Thymus (tissue), 11 donors: ENCODE measurements around the gene RGS9. TPM values are rescaled to one million over a fixed set of nuclear protein-coding genes. Genes with fewer than 3 reads are reported as not detected.
"Not testable (repeated sequence)": the region's sequence is repeated elsewhere in the genome, so short reads cannot be mapped to it uniquely, and the experiment has no call there.

Source experiments
- DNase-seq, 9 donors: peaks; one replicate each; pipeline ENCODE4 v3.0.0-alpha.2; 2013; ENCODE audit warnings: low spot score in 9 of 9, low read depth in 6 of 9, missing footprints in 1 of 9
- H3K27ac ChIP-seq, 2 donors: one replicate each; pipeline ENCODE4 v1.5.1; 2013; ENCODE audit warnings: control low read depth in 1 of 2, low read depth in 1 of 2, low read length in 1 of 2, mild to moderate bottlenecking in 1 of 2, moderate library complexity in 1 of 2
- H3K27me3 ChIP-seq, 2 donors: one replicate each; pipeline ENCODE4 v1.5.1; 2013; ENCODE audit warnings: low read length in 1 of 2; ENCODE audit not compliant: control insufficient read depth in 2 of 2, insufficient read depth in 1 of 2
- H3K36me3 ChIP-seq, 2 donors: one replicate each; pipeline ENCODE4 v1.5.1; 2013; ENCODE audit warnings: low read length in 1 of 2, mild to moderate bottlenecking in 1 of 2, moderate library complexity in 1 of 2; ENCODE audit not compliant: control insufficient read depth in 2 of 2, insufficient read depth in 2 of 2
- H3K4me1 ChIP-seq, 2 donors: one replicate each; pipeline ENCODE4 v1.5.1; 2013; ENCODE audit warnings: low read length in 2 of 2; ENCODE audit not compliant: control insufficient read depth in 2 of 2, insufficient read depth in 2 of 2
- H3K4me3 ChIP-seq, 2 donors: one replicate each; pipeline ENCODE4 v1.5.1; 2013; ENCODE audit warnings: low read length in 2 of 2, control low read depth in 1 of 2, mild to moderate bottlenecking in 1 of 2
- H3K9me3 ChIP-seq, 2 donors: one replicate each; pipeline ENCODE4 v1.5.1; 2013; ENCODE audit warnings: low read length in 1 of 2, mild to moderate bottlenecking in 1 of 2; ENCODE audit not compliant: control insufficient read depth in 2 of 2, insufficient read depth in 1 of 2
- WGBS: extraction: QIAGEN DNeasy Blood & Tissue Kit; methylation state at CpG from one replicate; pipeline ENCODE4 v1.1.7; 2013; 5-methylcytosine and 5-hydroxymethylcytosine counted together
- polyA plus RNA-seq: library from polyadenylated mRNA; stranded (reverse); fragments of 200-250 nt; gene quantifications from one replicate; pipeline ENCODE4 v1.2.3, GENCODE V29; 2013
- total RNA-seq: library from RNA; stranded (reverse); fragments of 120-200 nt; gene quantifications from one replicate; pipeline ENCODE4 v1.2.4, GENCODE V29; 2013
- donor health status: healthy.

Gene RGS9
- total and polyA plus RNA-seq, 2 donors: 1.9 to 2.6 TPM

GRCh38 chr17:65173284-65173793 lies 36.2 kb downstream of the RGS9 start:
- no peaks in the 10 kb centered on the region for H3K36me3 ChIP-seq
- peak overlapping the region; percentile 74 to 86 for H3K27ac ChIP-seq
- peaks cover 9 to 47% of the 10 kb centered on the region in 2 donors for H3K4me1 ChIP-seq
- no peaks in the 10 kb centered on the region for H3K27me3 ChIP-seq
- no peaks in the 10 kb centered on the region for H3K9me3 ChIP-seq
- DNase-seq: peak; percentile 61 to 92 (median 78)
- H3K4me3 ChIP-seq: no peak overlapping the region
- WGBS: 12% methylated on average over 12 of the region's 12 CpGs

DNA sequence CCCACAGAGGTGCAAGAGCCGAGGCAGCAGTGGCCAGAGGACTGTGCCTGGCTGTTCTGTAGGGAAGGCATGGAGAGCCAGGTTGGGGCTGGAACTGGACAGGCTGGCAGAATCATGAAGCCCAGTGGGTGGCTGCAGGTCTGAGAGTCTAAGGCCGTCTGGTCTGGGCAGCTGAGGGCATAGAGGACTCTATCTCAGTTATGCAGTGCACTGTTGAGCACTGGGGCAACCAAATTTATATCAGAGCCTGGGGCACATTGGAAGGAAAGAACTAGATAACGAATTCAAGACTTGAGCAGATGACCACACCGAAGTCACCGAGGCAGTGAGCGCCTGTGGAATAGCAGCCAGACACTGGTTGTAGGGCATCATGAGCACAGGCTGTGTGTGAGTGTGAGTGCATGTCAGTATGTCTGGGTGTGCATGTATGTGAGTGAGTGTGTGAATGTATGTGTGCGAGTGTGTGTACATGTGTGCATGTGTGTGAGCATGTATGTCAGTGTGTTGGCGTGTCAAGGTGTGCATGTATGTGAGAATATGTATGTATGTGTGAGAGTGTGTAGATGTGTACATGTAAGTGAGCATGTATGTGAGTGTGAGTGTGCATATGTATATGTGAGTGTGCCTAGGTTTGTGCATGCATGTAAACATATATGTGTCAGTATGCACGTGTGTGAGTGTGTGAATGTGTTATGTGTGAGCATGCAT lies 37.0 kb downstream of the RGS9 start:
- Histone ChIP-seq H3K36me3 (no peaks in the 10 kb centered on the region), H3K27ac (peak overlapping the region; percentile 74 to 86), H3K4me3 (no peak overlapping the region), H3K4me1 (peaks cover 9 to 52% of the 10 kb centered on the region in 2 donors), H3K27me3 (no peaks in the 10 kb centered on the region), H3K9me3 (no peaks in the 10 kb centered on the region)
- 99% methylated on average over 9 of the region's 9 CpGs for WGBS
- DNase-seq: no peak

GRCh38 chr17:65174974-65175373 lies 37.8 kb downstream of the RGS9 start:
- Histone ChIP-seq H3K9me3 (no peaks in the 10 kb centered on the region), H3K36me3 (no peaks in the 10 kb centered on the region), H3K4me3 (no peak overlapping the region), H3K27me3 (no peaks in the 10 kb centered on the region), H3K4me1 (peaks cover 9 to 61% of the 10 kb centered on the region in 2 donors), H3K27ac (no peak overlapping the region)
- DNase-seq: no peak
- 96% methylated on average over 2 of the region's 2 CpGs for WGBS

DNA sequence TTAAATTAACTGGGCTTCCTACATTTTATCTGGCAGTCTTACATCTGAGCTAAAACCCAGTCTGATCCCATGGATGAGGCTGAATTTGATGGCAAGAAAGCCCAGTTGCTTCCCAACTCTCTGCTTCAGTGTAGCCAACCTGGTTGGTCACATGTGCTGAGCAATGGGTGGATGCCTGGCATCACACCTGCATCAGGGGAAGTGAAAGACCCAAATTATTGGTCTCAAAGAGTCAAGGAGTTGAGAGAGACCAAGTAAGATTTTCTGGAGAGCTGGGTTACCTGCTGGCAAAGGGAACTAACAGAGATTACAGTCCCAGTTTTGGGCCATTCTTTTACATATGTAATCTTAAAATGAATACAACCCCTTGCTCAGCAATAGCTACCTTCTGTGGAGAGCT lies 38.8 kb downstream of the RGS9 start:
- no peak for DNase-seq
- Histone ChIP-seq H3K4me1 (peaks cover 9 to 59% of the 10 kb centered on the region in 2 donors), H3K36me3 (no peaks in the 10 kb centered on the region), H3K27ac (no peak overlapping the region), H3K9me3 (no peaks in the 10 kb centered on the region), H3K4me3 (no peak overlapping the region), H3K27me3 (no peaks in the 10 kb centered on the region)

DNA sequence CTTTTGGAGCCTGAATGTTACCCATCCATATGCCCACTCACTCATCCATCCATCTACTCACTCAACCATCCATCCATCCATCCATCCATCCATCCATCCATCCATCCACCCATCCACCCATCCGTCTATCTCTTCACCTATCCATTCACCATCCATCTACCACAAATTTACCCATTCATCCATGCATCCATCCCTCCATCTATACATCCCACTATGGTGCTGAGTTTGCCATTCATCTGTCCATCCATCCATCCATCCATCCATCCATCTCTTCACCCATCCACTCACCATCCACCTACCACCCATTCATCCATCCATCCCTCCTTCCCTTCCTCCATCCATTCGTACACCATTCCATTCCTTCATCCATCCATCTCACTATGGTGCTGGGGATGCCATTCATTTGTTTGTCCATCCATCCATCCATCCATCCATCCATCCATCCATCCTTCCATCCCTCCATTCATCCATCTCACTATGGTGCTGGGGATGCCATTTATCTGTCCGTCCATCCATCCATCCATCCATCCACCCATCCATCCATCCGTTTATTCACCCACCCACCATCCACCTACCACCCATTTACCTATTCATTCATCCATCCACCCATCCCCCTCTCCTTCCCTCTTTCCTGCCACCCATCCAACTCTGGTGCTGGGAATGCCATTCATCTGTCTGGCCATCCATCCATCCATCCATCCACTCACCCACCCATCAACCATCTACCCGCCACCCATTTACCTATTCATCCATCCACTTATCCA lies 39.7 kb downstream of the RGS9 start:
- no peak overlapping the region for H3K4me3 ChIP-seq
- no peaks in the 10 kb centered on the region for H3K36me3 ChIP-seq
- peaks cover 10 to 57% of the 10 kb centered on the region in 2 donors for H3K4me1 ChIP-seq
- no peaks in the 10 kb centered on the region for H3K9me3 ChIP-seq
- 97% methylated on average over 5 of the region's 5 CpGs for WGBS
- no peak for DNase-seq
- H3K27ac ChIP-seq: no peak overlapping the region
- H3K27me3 ChIP-seq: no peaks in the 10 kb centered on the region

DNA sequence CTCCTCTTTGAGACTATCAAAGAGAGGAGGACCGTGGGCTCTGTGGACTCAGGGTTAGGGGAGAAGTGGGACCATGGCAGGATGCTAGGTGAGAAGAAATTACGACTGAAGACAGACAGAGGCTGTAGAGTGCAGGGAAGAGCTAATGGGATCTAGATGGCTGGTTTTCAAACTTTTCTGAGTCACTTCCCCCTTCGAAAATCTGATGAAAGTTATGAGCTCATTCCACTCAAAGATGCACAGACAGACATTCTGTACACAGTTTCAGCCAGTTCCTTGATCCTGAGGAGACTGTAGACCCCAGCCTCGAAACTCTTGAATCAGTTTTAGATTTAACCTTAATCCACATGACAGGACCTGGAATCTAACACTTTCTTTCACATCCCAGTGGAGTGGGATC lies 40.7 kb downstream of the RGS9 start:
- H3K9me3 ChIP-seq: no peaks in the 10 kb centered on the region
- no peak overlapping the region for H3K27ac ChIP-seq
- WGBS: 85% methylated on average over 4 of the region's 4 CpGs
- no peak for DNase-seq
- no peak overlapping the region for H3K4me3 ChIP-seq
- no peaks in the 10 kb centered on the region for H3K27me3 ChIP-seq
- H3K4me1 ChIP-seq: peaks cover 13 to 56% of the 10 kb centered on the region in 2 donors
- no peaks in the 10 kb centered on the region for H3K36me3 ChIP-seq

GRCh38 chr17:65180276-65180675 lies 43.1 kb downstream of the RGS9 start:
- not testable (repeated sequence) for H3K27me3 ChIP-seq, DNase-seq, H3K9me3 ChIP-seq, H3K27ac ChIP-seq, H3K36me3 ChIP-seq, H3K4me3 ChIP-seq
- WGBS: 97% methylated on average over 12 of the region's 12 CpGs
- peaks cover 6 to 38% of the 10 kb centered on the region in 2 donors for H3K4me1 ChIP-seq

DNA sequence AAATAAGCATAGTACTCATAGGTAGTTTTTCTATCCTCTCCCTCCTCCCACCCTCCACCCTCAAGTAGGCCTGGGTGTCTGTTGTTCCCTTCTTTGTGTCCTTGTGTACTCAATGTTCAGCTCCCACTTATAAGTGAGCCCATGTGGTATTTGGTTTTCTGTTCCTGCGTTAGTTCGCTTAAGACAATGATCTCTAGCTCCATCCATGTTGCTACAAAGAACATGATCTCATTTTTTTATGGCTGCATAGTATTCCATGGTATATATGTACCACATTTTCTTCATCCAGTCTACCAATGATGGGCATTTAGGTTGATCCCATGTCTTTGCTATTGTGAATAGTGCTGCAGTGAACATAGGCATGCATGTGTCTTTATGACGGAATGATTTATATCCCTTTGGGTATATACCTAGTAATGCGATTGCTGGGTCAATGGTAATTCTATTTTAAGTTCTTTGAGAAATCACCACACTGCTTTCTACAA lies 43.6 kb downstream of the RGS9 start:
- not testable (repeated sequence) for H3K36me3 ChIP-seq, H3K27ac ChIP-seq, DNase-seq, H3K27me3 ChIP-seq, H3K4me3 ChIP-seq, H3K9me3 ChIP-seq
- H3K4me1 ChIP-seq: peaks cover 6 to 38% of the 10 kb centered on the region in 2 donors
- 69% methylated on average over 4 of the region's 4 CpGs for WGBS
